Fibroblast of upper back skin (primary cell): ENCODE data around the gene TFRC.
A peak's percentile ranks its signal among the peaks of the same experiment; 100 is the strongest.
"Not testable (repeated sequence)": the region's sequence is repeated elsewhere in the genome, so short reads cannot be mapped to it uniquely, and the experiment has no call there.

Experiments used
- DNase-seq: peaks from one replicate; pipeline ENCODE4 v3.0.0-alpha.2; 2013

Gene TFRC

DNA sequence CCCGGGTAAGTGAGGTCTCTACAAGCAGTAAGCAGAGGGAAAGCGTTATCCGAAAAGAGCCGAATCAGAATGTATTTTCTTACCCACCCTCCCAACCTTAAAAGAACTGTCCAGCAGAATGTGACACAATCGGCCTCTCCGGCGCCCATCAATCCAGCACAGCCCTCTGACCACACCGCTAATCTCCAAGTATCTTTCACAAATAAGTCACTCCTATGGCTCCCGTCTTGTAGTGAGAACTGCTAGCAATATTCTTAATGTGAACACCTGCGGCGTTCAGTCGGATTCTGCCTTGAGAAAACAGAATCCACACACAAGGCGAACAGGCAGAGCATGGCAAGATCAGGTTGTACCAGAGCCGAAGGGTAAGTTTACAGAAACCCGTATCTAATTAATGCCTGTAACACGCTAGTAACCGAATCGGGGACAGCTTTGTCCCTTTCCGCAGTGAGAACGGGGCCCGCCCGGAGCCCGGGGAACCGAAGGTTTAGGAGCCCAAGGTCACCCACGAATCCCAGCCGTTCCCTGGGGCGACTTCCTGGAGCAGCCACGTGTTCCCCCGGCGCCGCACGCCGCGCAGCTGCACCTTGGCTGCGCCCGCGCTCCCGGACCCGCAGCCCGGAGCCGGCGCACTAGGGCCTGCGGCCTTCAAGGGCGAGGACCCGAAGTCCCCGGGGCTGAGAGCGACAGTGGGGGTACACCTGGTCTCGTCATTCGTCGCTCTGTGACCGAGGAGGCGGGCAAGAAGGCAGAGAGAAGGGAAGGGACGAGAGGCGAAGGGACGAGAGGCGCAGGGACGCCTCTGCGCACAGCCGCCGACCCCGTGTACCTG lies 672 bp downstream of the TFRC start:
- peak; percentile 43 for DNase-seq

- DNase-seq: not testable (repeated sequence)
Measured at GRCh38 chr3:196080101-196080846, 1.6 kb downstream of the TFRC start.

DNA sequence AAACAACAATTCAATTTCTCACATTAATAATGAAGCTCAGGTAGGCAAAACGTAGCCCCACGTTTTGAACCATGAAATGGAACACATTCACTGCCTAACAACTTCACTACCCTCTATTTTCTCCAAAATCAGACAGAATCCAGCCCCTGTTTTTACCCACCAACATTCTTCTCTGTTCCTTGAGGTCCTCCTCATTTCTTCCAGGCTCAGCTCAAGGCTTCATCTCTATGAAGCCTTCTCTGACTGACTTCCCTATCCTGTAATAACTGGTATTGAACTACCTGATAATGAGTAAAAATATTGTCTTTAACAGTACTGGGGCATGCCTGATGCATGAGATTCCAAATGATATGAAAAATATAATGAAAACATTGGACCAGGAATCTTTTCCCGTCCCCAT lies 2.2 kb downstream of the TFRC start:
- DNase-seq: no peak

DNA sequence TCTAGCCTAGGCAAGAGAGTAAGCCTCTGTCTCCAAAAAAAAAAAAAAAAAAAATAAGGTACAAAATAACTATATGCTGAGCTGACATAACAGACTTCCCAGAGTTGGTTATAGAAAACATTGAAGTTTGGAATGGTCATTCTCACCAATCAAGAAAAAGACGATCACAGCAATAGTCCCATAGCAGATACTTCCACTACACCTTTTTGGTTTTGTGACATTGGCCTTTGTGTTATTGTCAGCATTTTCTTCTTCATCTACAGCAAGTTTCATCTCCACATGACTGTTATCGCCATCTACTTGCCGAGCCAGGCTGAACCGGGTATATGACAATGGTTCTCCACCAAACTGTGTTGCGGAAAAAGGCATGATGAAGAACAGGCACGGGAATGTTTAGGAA lies 6.9 kb downstream of the TFRC start:
- DNase-seq: no peak

DNA sequence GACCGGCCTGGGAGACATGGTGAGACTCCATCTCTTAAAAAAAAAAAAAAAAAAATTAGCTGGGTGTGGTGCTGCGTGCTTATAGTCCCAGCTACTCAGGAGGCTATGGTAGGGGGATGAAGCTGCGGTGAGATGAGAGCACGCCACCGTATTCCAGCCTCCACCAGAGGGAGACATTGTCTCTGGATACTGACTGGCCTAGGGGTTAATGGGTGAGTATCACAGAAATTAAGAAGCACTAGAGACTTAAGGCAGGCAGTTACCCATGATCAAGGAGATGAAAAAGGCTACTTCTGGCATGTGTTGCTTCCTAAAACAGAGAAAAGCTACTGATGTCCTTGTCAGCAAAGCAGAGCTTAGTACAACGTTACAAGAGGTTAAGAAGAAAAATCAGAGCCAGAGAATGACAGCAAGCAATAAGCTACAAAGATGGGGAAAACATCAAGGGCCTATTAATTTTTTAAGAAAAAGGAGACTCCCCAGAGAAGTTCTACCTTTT lies 8.6 kb downstream of the TFRC start:
- DNase-seq: peak; percentile 51

DNA sequence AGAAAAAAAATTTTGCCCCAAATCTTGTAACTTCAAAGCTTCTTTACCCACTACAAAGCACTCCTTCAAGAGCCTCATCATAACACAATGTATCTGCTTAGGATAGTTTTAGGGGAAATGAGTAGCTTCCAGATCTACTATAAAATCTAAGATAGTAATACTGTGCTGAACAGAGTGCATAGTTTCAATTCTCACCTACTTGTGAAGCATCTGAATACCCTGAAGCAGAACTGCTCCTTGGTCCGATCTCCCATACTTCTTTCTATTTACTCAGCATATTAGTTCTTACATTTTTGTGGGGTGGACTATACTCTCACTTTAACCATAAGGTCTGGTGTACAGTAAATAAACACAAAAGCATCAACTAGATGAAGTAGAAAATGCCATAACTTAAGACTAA lies 9.6 kb downstream of the TFRC start:
- DNase-seq: no peak

DNA sequence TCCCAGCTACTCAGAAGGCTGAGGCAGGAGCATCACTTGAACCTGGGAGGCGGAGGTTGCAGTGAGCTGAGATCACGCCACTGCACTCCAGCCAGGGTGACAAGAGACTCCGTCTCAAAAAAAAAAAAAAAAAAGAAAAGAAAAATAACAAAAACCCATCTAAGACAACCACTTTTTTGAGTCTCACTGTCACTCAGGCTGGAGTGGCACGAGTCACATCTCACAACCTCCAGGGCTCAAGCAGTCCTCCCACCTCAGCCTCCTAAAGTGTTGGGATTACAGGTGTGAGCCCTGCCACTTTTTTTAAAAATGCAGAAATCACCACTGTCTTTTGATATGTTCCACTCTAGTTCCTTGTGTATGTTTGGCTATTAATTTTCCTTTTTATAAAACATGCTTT lies 13.1 kb downstream of the TFRC start:
- not testable (repeated sequence) for DNase-seq

DNA sequence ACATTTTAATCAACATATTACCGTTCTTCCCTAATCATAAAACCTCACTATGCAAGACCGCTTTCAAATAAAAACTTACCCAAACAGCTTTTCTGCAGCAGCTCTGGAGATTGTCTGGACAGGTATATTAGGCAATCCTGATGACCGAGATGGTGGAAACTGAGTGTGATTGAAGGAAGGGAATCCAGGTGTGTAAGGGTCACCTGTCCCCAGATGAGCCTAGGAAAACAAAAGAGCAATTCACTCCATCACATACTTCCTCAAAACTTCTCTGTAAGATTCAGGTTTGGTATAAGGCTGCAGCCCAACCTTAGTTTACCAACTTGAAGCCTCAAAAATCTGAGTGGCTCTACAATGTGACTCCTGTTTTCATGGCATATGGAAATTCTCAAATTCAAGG lies 14.5 kb downstream of the TFRC start:
- no peak for DNase-seq

- no peak for DNase-seq
Measured at GRCh38 chr3:196063971-196064370, 17.9 kb downstream of the TFRC start.

GRCh38 chr3:196063456-196063855 lies 18.4 kb downstream of the TFRC start:
- DNase-seq: no peak

GRCh38 chr3:196063049-196063448 lies 18.8 kb downstream of the TFRC start:
- no peak for DNase-seq

DNA sequence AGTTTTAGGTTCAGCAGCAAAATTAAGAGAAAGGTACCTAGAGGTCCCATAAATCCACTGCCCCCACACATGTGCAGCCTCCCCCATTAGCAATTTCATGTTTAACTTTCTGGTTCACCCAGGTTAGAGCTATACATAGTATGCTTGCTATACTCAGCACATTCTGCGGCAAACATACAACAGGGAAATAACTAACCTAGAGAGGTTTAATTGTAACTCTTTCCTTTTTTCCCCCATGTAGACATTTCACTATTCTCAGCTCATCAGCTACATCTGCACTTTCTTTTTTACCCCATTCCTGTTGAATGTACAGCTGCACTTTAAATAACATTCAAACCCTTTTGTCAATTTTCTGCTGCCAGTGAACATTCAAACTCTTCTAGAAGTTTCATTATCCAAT lies 21.1 kb downstream of the TFRC start:
- DNase-seq: no peak

GRCh38 chr3:196057760-196058331 lies 24.0 kb downstream of the TFRC start:
- no peak for DNase-seq

GRCh38 chr3:196056371-196056770 lies 25.5 kb downstream of the TFRC start:
- DNase-seq: not testable (repeated sequence)

GRCh38 chr3:196055683-196056270 lies 26.1 kb downstream of the TFRC start:
- no peak for DNase-seq

- DNase-seq: no peak
Measured at GRCh38 chr3:196055240-196055639, 26.6 kb downstream of the TFRC start.

DNA sequence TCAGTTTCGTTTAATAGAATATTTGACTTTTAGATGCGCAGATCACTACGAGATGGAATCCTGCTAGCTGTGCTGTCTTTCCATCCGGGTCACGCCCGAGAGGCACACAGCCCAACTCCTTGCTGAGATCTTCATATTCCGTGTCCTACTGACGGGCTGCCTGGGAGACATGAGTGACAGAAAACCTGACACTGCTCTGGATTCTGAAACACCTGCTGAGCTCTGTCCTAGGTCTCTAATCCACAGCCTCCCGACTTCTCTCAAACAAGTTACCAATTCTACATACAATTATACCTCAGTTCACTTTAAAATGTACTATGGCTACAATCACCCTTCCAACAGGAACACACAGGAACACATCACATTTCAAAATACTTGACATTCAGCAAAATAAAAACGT lies 27.2 kb downstream of the TFRC start:
- DNase-seq: no peak

DNA sequence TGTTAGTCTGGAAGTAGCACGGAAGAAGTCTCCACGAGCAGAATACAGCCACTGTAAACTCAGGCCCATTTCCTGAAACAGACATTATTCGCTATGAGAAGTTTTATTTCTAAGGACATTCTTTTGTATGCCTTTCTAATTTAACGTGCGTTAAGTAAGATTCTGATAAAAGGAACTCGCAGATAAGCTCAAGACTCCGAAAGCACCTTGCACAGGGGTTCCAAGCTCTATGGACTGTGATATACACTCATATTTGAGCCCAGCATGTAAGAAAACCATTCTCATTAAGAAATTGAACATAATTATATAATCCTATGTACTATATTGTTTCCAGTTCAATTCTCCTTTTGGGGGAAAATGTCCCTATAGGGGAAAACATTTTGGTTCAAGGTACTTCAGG lies 28.4 kb downstream of the TFRC start:
- DNase-seq: no peak

GRCh38 chr3:196051282-196052076 lies 30.4 kb downstream of the TFRC start:
- no peak for DNase-seq

DNA sequence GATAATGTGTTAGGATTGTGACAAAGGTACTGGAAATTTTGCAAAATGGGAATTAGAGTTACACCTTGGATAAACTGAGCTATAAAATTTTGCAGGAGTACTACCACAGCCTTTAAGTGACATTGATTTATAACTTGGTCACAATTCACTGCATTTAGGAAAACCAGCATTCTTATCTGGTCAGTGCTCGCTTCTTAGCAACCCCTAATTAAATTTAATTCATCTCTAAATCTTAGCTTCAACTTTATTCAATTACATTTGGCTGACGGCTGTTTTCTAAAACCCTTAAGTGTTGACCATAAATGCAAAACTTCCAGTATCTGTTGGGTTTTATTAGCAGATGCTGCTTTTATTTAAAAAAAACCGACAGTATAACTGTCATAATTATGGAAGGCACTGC lies 31.3 kb downstream of the TFRC start:
- DNase-seq: no peak

DNA sequence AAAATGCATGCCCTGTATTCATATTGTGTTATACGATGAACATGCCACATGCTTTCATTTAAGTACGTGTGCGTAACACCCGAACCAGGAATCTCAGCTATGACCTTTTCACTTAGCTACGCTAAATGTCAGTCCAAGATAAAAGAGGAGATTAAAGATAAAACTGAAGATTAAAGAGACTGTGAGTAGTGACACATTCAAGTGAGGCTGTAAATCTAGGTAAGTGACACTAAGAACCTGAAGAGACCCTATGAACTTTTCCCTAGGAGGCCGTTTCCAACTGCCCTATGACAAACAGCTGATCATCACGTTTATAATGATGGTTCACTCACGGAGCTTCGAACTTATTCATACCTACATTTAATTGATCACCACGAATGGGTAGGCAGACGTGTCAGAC lies 32.2 kb downstream of the TFRC start:
- DNase-seq: no peak

GRCh38 chr3:196048922-196049598 lies 32.8 kb downstream of the TFRC start:
- no peak for DNase-seq
